GM21529 (cell line): ENCODE results near the gene SCN5A.

Experiments used
- ATAC-seq: cut with Tn5 transposase; IDR thresholded peaks from one replicate; pipeline ENCODE4 v1.9.1; 2021; ENCODE audit not compliant: unreplicated experiment

Gene SCN5A

GRCh38 chr3:38603731-38604131 lies 45.8 kb downstream of the SCN5A start:
- ATAC-seq, result no peak

DNA sequence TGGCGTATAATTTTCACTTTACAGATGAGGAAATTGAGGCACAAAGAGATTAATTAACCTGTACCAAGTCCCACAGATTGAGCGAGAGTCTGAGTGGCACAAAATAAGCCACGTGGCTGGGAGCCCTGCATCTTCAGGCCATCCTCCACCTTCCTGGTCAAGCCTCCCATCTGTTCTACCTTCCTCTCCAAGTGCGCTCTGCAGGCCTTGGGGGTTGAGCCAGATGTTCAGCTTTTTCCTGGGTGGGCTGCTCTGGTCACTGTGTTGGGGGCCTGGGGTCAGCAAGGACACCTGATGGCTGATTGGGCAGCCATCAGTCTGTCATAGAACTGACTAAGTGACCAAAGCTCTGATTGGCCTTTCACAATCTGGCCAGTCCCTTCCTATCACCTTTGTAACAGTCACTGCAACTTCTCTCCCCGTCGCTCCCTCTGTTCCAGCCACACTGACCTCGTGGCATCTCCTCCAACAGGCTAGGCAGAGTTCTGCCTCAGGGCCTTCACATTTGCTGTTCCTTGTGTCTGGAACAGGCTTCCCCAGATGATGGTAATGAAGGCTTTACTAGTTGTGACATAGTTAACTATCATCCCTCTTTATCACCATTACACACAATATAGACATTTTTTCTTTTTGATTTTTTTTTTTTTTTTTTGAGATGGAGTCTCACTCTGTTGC lies 46.8 kb downstream of the SCN5A start:
- ATAC-seq, result no peak

DNA sequence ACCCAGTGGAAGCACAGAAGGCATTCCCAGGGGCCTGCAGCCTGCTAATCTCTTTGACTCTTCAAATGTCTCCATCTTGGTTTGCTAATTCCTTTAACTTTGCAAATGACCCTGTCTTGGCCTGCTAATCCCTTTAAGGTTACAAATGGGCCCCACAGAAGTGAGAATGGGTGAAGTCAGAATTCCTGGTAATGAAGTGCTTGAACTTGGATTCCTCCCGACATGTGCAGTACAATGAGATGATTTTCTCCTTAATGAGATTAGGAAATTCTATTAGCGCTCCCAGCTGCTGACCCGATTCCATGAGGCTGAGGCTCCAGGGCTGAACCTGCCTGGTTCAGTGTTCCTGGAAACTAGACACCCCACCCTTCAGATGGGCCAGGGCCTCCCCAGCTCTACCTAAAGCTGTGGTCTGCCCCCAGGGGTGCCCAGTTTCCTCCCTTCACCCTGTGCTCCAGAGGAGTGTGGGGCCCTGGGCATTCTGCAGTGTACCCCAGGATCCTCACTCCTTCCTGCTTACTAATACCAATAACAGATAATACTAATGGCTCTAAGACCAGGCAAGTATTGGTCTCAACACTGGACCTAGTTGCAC lies 47.4 kb downstream of the SCN5A start:
- no peak for ATAC-seq

DNA sequence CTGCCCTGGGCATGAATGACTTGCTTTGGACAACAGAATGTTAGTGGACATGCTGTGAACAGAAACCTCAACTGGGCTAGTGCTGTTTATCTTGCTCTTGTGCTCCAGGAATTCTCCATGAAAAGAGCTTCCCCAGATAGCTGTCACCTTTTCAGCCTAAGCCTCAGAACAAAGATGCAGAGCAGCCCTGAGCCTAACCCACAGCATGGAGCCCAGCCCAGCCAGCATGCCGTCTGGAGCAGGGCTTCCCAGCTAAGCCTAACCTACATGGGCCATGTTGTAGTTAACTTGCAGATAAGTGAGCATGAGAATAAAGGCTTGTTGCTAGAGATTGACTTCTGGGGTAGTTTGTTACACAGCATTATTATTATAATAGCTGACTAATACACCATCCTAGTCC lies 48.9 kb downstream of the SCN5A start:
- ATAC-seq, result no peak

- no peak for ATAC-seq
Measured at GRCh38 chr3:38599886-38600285, 49.6 kb downstream of the SCN5A start.

GRCh38 chr3:38598791-38599190 lies 50.7 kb downstream of the SCN5A start:
- no peak for ATAC-seq

GRCh38 chr3:38597502-38598060 lies 51.9 kb downstream of the SCN5A start:
- ATAC-seq, result no peak

- ATAC-seq, result no peak
Measured at GRCh38 chr3:38595393-38595792, 54.1 kb downstream of the SCN5A start.

DNA sequence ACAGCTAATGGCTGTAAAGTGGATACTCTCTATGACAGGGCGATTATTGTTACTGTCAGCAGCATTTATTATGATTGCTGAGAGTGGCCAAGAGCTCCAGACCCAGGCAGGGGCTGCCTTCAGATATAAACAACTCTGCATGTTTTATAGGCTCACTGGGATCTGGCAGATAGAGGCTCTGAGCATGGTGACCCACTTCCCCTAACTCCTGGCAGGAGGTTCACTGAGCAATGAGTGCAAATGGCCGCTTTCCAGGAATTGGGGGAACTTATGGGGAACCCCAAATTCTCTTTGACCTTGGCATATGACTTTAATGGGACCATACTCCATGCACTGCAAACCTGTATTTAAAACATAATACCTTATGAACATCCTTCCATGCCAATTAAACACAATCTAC lies 59.0 kb downstream of the SCN5A start:
- ATAC-seq, result no peak

GRCh38 chr3:38588995-38589937 lies 60.2 kb downstream of the SCN5A start:
- no peak for ATAC-seq

DNA sequence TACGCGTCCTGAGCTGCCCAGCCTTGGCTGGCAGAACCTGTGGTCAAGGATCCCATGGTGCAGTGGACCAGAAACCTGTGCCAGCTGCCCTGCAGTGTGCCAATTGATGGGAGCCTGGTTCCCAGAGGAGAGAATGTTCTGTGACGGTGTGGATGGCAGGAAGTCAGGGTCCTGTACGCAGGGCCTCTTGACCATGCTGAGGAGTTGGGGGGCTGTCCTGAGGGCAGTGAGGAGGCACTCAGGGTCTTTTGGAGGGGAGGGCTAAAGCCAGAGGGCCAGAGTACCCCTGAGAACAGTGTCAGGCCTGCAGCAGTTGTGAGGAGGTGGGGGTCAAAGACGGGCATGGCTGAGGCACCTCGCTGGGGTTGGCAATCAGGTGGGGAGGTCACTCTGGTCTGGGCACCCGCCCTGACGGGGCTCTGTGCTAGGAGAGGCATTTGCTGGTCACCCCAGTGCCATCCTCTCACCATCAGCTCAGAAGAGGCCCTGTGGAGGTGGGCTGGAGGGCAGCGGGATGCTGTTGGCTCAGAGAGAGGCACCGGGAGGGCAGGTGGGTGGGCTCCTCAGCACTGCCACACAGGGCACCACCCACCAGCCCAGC lies 61.0 kb downstream of the SCN5A start:
- no peak for ATAC-seq

DNA sequence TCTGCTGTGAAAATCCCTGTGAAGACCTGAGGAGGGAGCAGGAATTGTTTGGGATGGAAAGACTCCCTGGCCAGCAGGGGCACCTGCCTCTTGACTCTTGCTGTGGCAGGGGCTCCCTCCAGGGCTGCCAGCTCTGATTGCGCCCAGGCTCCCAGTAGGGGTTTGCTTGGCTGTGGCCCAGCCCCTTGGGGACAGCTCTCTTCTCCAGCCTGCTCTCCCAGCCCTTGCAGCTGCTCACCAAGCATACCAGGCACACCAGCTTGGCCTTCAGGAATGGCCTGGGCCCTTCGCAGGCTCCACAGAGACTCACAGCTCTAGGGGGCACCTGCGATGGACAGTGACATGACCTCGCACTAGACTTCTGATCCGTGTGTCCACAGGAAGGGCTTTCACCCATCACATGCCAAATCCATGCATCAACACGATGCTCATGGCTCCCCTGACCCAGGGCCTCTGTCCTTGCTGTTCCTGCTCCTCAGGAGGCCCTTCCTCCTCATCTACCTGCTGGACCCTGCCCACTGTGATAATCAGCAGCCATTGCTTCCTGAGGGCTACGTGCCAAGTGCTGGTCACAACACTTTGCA lies 61.8 kb downstream of the SCN5A start:
- ATAC-seq, result no peak

GRCh38 chr3:38586546-38587520 lies 62.7 kb downstream of the SCN5A start:
- no peak for ATAC-seq

DNA sequence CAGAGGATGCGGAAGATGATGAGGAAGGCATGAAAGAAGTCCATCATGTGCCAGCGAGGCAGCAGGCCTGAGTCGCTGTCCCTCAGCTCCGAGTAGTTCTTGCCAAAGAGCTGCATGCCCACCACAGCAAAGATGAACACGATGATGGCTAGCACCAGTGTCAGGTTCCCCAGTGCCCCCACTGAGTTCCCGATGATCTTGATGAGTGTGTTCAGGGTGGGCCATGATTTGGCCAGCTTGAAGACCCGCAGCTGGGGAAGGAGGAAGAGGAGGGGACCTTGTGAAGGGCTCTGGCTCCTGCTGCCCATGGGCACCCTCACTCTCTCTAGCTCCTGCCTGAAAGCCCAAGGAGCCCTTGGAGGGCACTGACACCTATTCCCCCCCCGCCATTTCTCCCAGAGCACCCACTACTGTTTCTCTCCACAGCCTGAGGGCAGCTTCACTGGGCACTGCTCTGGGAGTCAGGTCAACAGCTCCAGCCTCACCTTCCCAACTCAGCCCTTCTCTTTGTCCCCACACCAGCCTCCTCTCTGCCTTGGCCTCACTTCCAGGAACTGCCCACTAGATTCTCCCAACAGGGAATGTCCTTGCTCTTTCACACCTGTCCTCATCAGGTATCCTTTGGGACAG lies 63.6 kb downstream of the SCN5A start:
- ATAC-seq, result no peak

GRCh38 chr3:38583688-38584087 lies 65.8 kb downstream of the SCN5A start:
- ATAC-seq, result no peak

DNA sequence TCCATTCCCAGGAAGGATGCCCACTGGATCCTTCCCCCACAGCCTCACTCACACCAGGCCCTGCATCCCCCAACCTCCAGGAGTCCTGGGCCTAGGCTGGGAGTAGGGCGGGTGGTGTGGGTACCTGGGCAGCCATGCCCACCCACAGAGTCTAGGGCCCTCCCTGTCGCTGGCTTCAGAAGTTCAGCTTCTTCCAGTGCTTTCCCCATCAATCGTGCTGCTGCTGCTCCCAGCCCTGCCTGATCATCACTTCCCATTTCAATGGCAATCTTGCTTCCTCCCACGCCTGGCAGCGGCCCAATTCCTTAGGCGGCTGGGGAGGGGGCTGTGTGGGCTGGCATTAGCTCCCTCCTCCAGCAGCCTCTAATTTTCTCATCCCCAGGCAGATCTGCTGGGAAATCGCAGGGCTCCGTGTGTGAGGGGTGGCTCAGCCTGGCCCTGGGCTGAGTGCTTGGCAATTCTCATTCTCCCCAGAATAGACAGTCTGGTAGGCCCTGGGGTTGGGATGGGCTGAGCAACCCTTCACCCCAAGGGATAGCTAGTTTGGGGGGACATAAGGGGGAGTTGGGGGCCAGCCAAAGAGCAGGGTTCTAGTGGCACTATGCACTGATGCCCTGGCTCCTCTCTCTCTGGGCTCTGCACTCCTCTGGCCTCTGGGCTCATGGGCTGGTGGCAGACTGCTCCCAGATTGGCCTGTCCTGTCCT lies 66.4 kb downstream of the SCN5A start:
- no peak for ATAC-seq

- ATAC-seq, result no peak
Measured at GRCh38 chr3:38582316-38582715, 67.2 kb downstream of the SCN5A start.

- no peak for ATAC-seq
Measured at GRCh38 chr3:38581774-38582173, 67.7 kb downstream of the SCN5A start.
